ENCODE results near the gene INO80B. TPM values are rescaled to one million over a fixed set of nuclear protein-coding genes. Genes with fewer than 3 reads are reported as not detected.

INO80B gene
- polyA plus RNA-seq, 1 donor from 2014 or later = 35.2 TPM

DNA sequence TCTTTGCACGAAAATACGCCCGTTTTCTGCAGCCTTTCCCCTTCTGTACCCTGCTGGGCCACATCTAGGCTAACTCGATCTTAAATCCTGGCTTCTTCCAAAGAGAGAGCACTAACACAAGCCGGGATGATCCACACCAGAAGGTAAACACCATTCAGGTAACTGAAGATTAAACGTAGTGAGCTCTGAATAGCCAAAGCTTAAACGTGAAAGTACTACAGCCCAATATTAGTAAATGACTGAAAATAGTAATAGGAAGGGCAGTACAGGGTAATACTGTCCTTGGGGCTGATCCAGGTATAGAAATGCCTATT lies 18.0 kb downstream of the INO80B start:
- no peaks in the 10 kb centered on the region for H3K36me3 ChIP-seq (ENCODE audit: insufficient read depth, low read length)
- H3K9ac ChIP-seq (ENCODE audit: low read length) = peak overlapping the region; percentile 84
- TF ChIP-seq MXI1 (conservative IDR thresholded peaks at IDR 0.05; ENCODE audit: poor library complexity, severe bottlenecking) (no peak), EZH2 (IDR thresholded peaks at IDR 0.05; ENCODE audit: borderline replicate concordance, insufficient read depth, low read length, poor library complexity, severe bottlenecking) (no peak), TAF1 (IDR thresholded peaks at IDR 0.05; ENCODE audit: low read depth) (no peak), EP300 (conservative IDR thresholded peaks at IDR 0.05; ENCODE audit: poor library complexity, severe bottlenecking) (no peak), RAD21 (conservative IDR thresholded peaks at IDR 0.05) (no peak), POLR2AphosphoS5 (IDR thresholded peaks at IDR 0.05) (no peak), SMC3 (conservative IDR thresholded peaks at IDR 0.05; ENCODE audit: poor library complexity) (no peak)
- TF ChIP-seq, protein P1, sequence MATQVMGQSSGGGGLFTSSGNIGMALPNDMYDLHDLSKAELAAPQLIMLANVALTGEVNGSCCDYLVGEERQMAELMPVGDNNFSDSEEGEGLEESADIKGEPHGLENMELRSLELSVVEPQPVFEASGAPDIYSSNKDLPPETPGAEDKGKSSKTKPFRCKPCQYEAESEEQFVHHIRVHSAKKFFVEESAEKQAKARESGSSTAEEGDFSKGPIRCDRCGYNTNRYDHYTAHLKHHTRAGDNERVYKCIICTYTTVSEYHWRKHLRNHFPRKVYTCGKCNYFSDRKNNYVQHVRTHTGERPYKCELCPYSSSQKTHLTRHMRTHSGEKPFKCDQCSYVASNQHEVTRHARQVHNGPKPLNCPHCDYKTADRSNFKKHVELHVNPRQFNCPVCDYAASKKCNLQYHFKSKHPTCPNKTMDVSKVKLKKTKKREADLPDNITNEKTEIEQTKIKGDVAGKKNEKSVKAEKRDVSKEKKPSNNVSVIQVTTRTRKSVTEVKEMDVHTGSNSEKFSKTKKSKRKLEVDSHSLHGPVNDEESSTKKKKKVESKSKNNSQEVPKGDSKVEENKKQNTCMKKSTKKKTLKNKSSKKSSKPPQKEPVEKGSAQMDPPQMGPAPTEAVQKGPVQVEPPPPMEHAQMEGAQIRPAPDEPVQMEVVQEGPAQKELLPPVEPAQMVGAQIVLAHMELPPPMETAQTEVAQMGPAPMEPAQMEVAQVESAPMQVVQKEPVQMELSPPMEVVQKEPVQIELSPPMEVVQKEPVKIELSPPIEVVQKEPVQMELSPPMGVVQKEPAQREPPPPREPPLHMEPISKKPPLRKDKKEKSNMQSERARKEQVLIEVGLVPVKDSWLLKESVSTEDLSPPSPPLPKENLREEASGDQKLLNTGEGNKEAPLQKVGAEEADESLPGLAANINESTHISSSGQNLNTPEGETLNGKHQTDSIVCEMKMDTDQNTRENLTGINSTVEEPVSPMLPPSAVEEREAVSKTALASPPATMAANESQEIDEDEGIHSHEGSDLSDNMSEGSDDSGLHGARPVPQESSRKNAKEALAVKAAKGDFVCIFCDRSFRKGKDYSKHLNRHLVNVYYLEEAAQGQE (IDR thresholded peaks at IDR 0.05; ENCODE audit: borderline replicate concordance) = no peak
- TF ChIP-seq, protein P2, sequence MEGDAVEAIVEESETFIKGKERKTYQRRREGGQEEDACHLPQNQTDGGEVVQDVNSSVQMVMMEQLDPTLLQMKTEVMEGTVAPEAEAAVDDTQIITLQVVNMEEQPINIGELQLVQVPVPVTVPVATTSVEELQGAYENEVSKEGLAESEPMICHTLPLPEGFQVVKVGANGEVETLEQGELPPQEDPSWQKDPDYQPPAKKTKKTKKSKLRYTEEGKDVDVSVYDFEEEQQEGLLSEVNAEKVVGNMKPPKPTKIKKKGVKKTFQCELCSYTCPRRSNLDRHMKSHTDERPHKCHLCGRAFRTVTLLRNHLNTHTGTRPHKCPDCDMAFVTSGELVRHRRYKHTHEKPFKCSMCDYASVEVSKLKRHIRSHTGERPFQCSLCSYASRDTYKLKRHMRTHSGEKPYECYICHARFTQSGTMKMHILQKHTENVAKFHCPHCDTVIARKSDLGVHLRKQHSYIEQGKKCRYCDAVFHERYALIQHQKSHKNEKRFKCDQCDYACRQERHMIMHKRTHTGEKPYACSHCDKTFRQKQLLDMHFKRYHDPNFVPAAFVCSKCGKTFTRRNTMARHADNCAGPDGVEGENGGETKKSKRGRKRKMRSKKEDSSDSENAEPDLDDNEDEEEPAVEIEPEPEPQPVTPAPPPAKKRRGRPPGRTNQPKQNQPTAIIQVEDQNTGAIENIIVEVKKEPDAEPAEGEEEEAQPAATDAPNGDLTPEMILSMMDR (IDR thresholded peaks at IDR 0.05; ENCODE audit: poor library complexity, severe bottlenecking) = no peak
- peak overlapping the region; percentile 94 for H3K27ac ChIP-seq (ENCODE audit: low read length)
- H3K4me2 ChIP-seq (ENCODE audit: low read length) = peak overlapping the region; percentile 68
- H3K79me2 ChIP-seq (replicated peaks; ENCODE audit: insufficient read depth, low read length) = no peaks in the 10 kb centered on the region
- H3K27me3 ChIP-seq (ENCODE audit: insufficient read depth, low read depth, low read length) = no peaks in the 10 kb centered on the region
- no peaks in the 10 kb centered on the region for H3K9me3 ChIP-seq (ENCODE audit: low read length)
- H4K20me1 ChIP-seq (ENCODE audit: insufficient read depth) = no peaks in the 10 kb centered on the region
- H2AFZ ChIP-seq (ENCODE audit: low read depth, low read length) = peak overlapping the region; percentile 99
- peaks cover 3% of the 10 kb centered on the region for H3F3A ChIP-seq (ENCODE audit: insufficient read depth, low read length, poor library complexity, severe bottlenecking)
- no peaks in the 10 kb centered on the region for H3K9me2 ChIP-seq (ENCODE audit: insufficient read depth, low read length)
- H3K4me3 ChIP-seq (ENCODE audit: low read length) = peak overlapping the region; percentile 83

DNA sequence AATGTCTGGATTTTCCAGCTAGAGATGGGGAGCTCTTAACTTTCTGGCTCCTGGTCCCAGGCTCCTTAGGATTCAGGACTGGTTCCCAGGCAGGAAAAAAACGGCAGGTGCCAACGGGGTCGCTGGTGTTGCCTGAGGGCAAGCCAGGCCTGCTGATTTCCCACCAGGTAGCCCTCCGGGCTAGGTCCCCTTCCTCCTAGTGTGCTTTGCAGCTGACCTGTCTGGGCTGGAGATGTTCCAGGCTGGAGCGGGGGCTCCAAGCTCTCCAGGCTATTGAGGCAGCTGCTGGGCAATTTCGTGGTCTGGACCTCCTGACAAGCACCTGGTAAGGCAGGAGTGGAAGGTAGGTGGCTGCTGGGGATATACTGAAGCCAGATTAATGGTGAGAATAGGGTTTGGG lies 19.6 kb downstream of the INO80B start:
- Histone ChIP-seq H3K4me3 (ENCODE audit: low read length) (no peak overlapping the region), H3K4me2 (ENCODE audit: low read length) (no peak overlapping the region), H3K27ac (ENCODE audit: low read length) (no peak overlapping the region), H4K20me1 (ENCODE audit: insufficient read depth) (no peaks in the 10 kb centered on the region), H3K27me3 (ENCODE audit: insufficient read depth, low read depth, low read length) (no peaks in the 10 kb centered on the region), H2AFZ (ENCODE audit: low read depth, low read length) (no peak overlapping the region), H3K9ac (ENCODE audit: low read length) (no peak overlapping the region), H3F3A (ENCODE audit: insufficient read depth, low read length, poor library complexity, severe bottlenecking) (peaks cover 3% of the 10 kb centered on the region), H3K9me3 (ENCODE audit: low read length) (no peaks in the 10 kb centered on the region), H3K36me3 (ENCODE audit: insufficient read depth, low read length) (no peaks in the 10 kb centered on the region), H3K9me2 (ENCODE audit: insufficient read depth, low read length) (no peaks in the 10 kb centered on the region), H3K79me2 (replicated peaks; ENCODE audit: insufficient read depth, low read length) (peaks cover 4% of the 10 kb centered on the region)
- TF ChIP-seq TAF1 (IDR thresholded peaks at IDR 0.05; ENCODE audit: low read depth) = no peak
- no peak for TF ChIP-seq RAD21 (conservative IDR thresholded peaks at IDR 0.05)
- TF ChIP-seq POLR2AphosphoS5 (IDR thresholded peaks at IDR 0.05) = no peak
- no peak for TF ChIP-seq EP300 (conservative IDR thresholded peaks at IDR 0.05; ENCODE audit: poor library complexity, severe bottlenecking)
- TF ChIP-seq, protein P1 (IDR thresholded peaks at IDR 0.05; ENCODE audit: borderline replicate concordance) = no peak
- no peak for TF ChIP-seq SMC3 (conservative IDR thresholded peaks at IDR 0.05; ENCODE audit: poor library complexity)
- no peak for TF ChIP-seq MXI1 (conservative IDR thresholded peaks at IDR 0.05; ENCODE audit: poor library complexity, severe bottlenecking)
- TF ChIP-seq, protein P2 (IDR thresholded peaks at IDR 0.05; ENCODE audit: poor library complexity, severe bottlenecking) = no peak

Measured in neural cell (in vitro differentiated cells).